ENCODE measurements around the gene TOX3. TPM values are rescaled to one million over a fixed set of nuclear protein-coding genes. Genes with fewer than 3 reads are reported as not detected.

Gene TOX3
- total RNA-seq, 1 experiment from 2014 or later = not detected

DNA sequence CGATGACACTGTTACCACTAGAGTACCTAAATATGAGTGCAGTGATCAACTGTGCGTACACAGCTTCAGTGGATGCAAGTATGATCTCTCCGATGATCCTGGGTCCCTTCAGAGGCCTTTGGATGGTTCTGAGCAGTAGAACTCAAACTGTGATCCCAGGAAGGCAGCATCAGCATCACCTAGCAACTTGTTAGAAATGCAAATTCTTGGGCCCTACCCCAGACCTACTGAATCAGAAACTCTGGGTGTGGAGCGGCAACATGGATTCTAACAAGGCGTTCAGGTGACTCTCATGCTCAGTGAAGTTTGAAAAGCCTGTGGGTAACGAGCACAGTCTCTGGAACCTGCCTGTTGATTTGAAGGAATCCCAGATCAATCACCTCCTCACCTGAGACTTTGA lies 25.4 kb downstream of the TOX3 start:
- H4K20me1 ChIP-seq (ENCODE audit: insufficient read depth, low read depth, low read length) = no peaks in the 10 kb centered on the region
- no peaks in the 10 kb centered on the region for H3K79me2 ChIP-seq (ENCODE audit: low read length)
- no peak overlapping the region for H3K27ac ChIP-seq (ENCODE audit: low read length)
- H3K36me3 ChIP-seq (ENCODE audit: insufficient read depth, low read length) = no peaks in the 10 kb centered on the region
- no peak overlapping the region for H3K4me3 ChIP-seq (ENCODE audit: low read length)
- no peaks in the 10 kb centered on the region; the same call in 1 of the 2 replicates for H3K27me3 ChIP-seq (ENCODE audit: low read length)
- H3K4me2 ChIP-seq (ENCODE audit: low read depth, low read length, poor library complexity, severe bottlenecking) = no peak overlapping the region
- H2AFZ ChIP-seq (ENCODE audit: low read length) = no peak overlapping the region
- no peak for DNase-seq
- H3K9me2 ChIP-seq (replicated peaks; ENCODE audit: insufficient read depth, low read length) = no peaks in the 10 kb centered on the region
- no peak overlapping the region for H3K9ac ChIP-seq (ENCODE audit: low read length)
- H3K4me1 ChIP-seq (ENCODE audit: low read length) = no peaks in the 10 kb centered on the region
- H3K9me3 ChIP-seq (ENCODE audit: low read length) = no peaks in the 10 kb centered on the region

GRCh38 chr16:52518884-52519283 lies 28.1 kb downstream of the TOX3 start:
- Histone ChIP-seq H3K9me3 (ENCODE audit: low read length) (no peaks in the 10 kb centered on the region), H3K9ac (ENCODE audit: low read length) (no peak overlapping the region), H3K4me3 (ENCODE audit: low read length) (no peak overlapping the region), H2AFZ (ENCODE audit: low read length) (no peak overlapping the region), H3K4me2 (ENCODE audit: low read depth, low read length, poor library complexity, severe bottlenecking) (no peak overlapping the region), H3K36me3 (ENCODE audit: insufficient read depth, low read length) (no peaks in the 10 kb centered on the region), H3K79me2 (ENCODE audit: low read length) (no peaks in the 10 kb centered on the region), H3K4me1 (ENCODE audit: low read length) (no peaks in the 10 kb centered on the region), H4K20me1 (ENCODE audit: insufficient read depth, low read depth, low read length) (no peaks in the 10 kb centered on the region), H3K9me2 (replicated peaks; ENCODE audit: insufficient read depth, low read length) (no peaks in the 10 kb centered on the region), H3K27me3 (ENCODE audit: low read length) (no peaks in the 10 kb centered on the region; the same call in 1 of the 2 replicates), H3K27ac (ENCODE audit: low read length) (no peak overlapping the region)
- no peak for DNase-seq

DNA sequence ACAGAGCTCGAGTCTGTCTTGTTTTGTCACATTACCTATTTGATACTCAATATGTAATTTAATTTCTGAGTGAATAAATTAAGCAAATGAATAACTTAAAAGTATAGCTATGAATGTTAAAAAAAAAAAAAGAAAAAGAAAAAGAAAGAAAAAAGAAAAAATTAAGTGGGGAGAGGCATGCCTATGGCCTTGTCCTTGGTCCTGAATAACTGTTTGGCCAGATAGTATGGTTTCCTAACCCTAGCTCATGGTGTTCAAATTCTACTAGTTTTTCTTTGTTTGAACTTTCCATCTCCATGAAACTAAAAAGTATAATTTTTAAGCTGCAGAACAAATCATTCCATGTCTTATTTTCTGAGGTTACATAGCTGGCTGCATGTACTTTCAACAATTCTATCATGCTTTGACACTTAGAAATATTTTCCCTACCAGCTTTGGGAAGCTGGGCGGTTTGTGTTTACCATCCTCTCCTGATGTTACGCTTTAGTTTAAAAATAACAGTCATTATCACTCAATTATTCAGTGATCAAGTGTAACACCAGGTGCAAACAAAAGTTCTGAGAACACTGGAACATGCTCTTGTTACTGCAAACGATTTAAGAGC lies 31.8 kb downstream of the TOX3 start:
- Histone ChIP-seq H3K4me3 (ENCODE audit: low read length) (no peak overlapping the region), H3K9me2 (replicated peaks; ENCODE audit: insufficient read depth, low read length) (no peaks in the 10 kb centered on the region), H3K36me3 (ENCODE audit: insufficient read depth, low read length) (no peaks in the 10 kb centered on the region), H3K79me2 (ENCODE audit: low read length) (no peaks in the 10 kb centered on the region), H3K9ac (ENCODE audit: low read length) (no peak overlapping the region), H2AFZ (ENCODE audit: low read length) (no peak overlapping the region), H3K4me1 (ENCODE audit: low read length) (no peaks in the 10 kb centered on the region), H4K20me1 (ENCODE audit: insufficient read depth, low read depth, low read length) (no peaks in the 10 kb centered on the region), H3K27me3 (ENCODE audit: low read length) (no peaks in the 10 kb centered on the region), H3K27ac (ENCODE audit: low read length) (no peak overlapping the region), H3K9me3 (ENCODE audit: low read length) (no peaks in the 10 kb centered on the region), H3K4me2 (ENCODE audit: low read depth, low read length, poor library complexity, severe bottlenecking) (no peak overlapping the region)
- no peak for DNase-seq

DNA sequence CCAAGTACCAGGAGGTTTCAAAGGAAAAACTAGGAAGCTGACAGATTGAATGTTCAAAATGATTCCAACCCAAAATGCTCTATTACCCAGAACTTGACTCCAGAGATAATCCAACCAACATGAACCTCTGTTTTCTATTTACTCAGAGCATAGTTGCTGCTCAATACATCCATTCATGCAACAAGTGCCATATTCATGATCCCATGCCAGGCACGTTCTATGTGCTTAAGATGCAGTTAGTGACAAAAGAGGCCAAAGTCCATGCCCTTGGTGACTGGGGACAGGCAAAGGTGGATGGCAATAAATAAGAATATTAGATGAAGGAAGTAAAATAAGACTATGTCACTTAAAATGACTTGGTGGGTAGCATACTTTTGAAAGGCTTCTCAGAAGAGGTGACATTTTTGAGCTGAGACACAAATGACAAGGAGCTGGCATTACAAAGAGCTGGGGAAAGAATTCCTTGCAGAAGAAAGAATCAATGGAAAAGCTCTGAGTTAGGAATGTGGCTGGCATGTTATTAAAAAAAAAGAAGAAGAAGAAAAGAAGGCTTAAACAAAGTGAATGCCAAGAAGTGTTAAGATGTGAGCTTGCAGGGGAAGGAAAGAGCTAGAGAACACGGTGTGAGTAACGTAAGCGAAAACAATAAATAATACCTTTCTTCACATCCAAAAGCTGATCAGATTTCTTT lies 34.5 kb downstream of the TOX3 start:
- Histone ChIP-seq H3K79me2 (ENCODE audit: low read length) (no peaks in the 10 kb centered on the region), H3K9ac (ENCODE audit: low read length) (no peak overlapping the region), H3K9me2 (replicated peaks; ENCODE audit: insufficient read depth, low read length) (no peaks in the 10 kb centered on the region), H3K36me3 (ENCODE audit: insufficient read depth, low read length) (no peaks in the 10 kb centered on the region), H3K27ac (ENCODE audit: low read length) (no peak overlapping the region), H2AFZ (ENCODE audit: low read length) (no peak overlapping the region), H4K20me1 (ENCODE audit: insufficient read depth, low read depth, low read length) (no peaks in the 10 kb centered on the region), H3K27me3 (ENCODE audit: low read length) (no peaks in the 10 kb centered on the region), H3K4me2 (ENCODE audit: low read depth, low read length, poor library complexity, severe bottlenecking) (no peak overlapping the region), H3K4me3 (ENCODE audit: low read length) (no peak overlapping the region), H3K9me3 (ENCODE audit: low read length) (no peaks in the 10 kb centered on the region), H3K4me1 (ENCODE audit: low read length) (no peaks in the 10 kb centered on the region)
- DNase-seq = no peak

DNA sequence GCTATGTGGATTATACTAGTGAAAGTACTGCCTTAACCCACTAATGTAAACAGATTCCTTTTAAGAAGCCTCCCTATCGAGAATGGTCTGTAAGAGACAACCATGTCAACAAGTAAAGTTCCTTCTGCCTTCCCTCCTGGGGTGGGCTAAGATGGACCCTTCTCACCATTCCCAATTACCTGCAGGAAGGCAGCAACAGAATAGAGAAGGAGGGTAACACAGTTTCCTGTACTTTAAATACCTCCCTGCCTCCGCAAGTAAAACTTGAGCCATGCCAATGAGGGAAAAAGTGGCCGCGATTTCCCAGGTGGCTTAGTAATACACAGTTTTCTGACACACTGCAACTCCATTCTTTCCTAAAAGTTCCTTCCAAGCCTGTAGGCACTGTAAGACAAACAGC lies 45.2 kb downstream of the TOX3 start:
- DNase-seq = no peak
- Histone ChIP-seq H3K79me2 (ENCODE audit: low read length) (no peaks in the 10 kb centered on the region), H3K9me2 (replicated peaks; ENCODE audit: insufficient read depth, low read length) (0 out of 2 replicates have a peak, but pooled peaks cover 3% of the 10 kb centered on the region), H3K27ac (ENCODE audit: low read length) (no peak overlapping the region), H2AFZ (ENCODE audit: low read length) (no peak overlapping the region), H4K20me1 (ENCODE audit: insufficient read depth, low read depth, low read length) (no peaks in the 10 kb centered on the region), H3K9ac (ENCODE audit: low read length) (no peak overlapping the region), H3K9me3 (ENCODE audit: low read length) (no peaks in the 10 kb centered on the region), H3K36me3 (ENCODE audit: insufficient read depth, low read length) (no peaks in the 10 kb centered on the region), H3K4me3 (ENCODE audit: low read length) (no peak overlapping the region), H3K4me2 (ENCODE audit: low read depth, low read length, poor library complexity, severe bottlenecking) (no peak overlapping the region), H3K27me3 (ENCODE audit: low read length) (no peaks in the 10 kb centered on the region), H3K4me1 (ENCODE audit: low read length) (no peaks in the 10 kb centered on the region)

DNA sequence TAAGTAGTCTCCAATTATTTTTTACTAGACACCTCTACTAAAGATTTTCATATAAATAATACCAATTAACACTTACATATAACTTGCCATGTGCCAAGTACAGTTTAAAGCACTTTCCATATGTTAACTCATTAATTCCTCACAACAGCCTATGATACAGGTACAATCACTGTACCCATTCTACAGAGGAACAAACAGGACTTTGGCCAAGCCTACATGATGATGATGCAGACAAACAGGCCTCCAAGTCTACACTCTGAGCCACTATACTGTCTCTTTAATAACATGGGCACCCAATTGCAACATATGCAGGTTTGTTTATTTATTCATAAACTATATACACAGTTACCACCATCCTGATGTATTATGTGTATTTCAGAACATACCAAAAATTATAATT lies 46.0 kb downstream of the TOX3 start:
- Histone ChIP-seq H2AFZ (ENCODE audit: low read length) (no peak overlapping the region), H3K4me1 (ENCODE audit: low read length) (no peaks in the 10 kb centered on the region), H3K36me3 (ENCODE audit: insufficient read depth, low read length) (no peaks in the 10 kb centered on the region), H3K4me3 (ENCODE audit: low read length) (no peak overlapping the region), H3K9me2 (replicated peaks; ENCODE audit: insufficient read depth, low read length) (0 out of 2 replicates have a peak, but pooled peaks cover under 1% of the 10 kb centered on the region), H4K20me1 (ENCODE audit: insufficient read depth, low read depth, low read length) (no peaks in the 10 kb centered on the region), H3K27ac (ENCODE audit: low read length) (no peak overlapping the region), H3K9me3 (ENCODE audit: low read length) (no peaks in the 10 kb centered on the region), H3K27me3 (ENCODE audit: low read length) (no peaks in the 10 kb centered on the region), H3K79me2 (ENCODE audit: low read length) (no peaks in the 10 kb centered on the region), H3K9ac (ENCODE audit: low read length) (no peak overlapping the region), H3K4me2 (ENCODE audit: low read depth, low read length, poor library complexity, severe bottlenecking) (no peak overlapping the region)
- no peak for DNase-seq

GRCh38 chr16:52499060-52499440 lies 47.9 kb downstream of the TOX3 start:
- no peak overlapping the region for H3K4me2 ChIP-seq (ENCODE audit: low read depth, low read length, poor library complexity, severe bottlenecking)
- DNase-seq = no peak
- no peaks in the 10 kb centered on the region for H3K27me3 ChIP-seq (ENCODE audit: low read length)
- no peaks in the 10 kb centered on the region for H3K9me3 ChIP-seq (ENCODE audit: low read length)
- no peak overlapping the region for H3K9ac ChIP-seq (ENCODE audit: low read length)
- no peaks in the 10 kb centered on the region for H3K36me3 ChIP-seq (ENCODE audit: insufficient read depth, low read length)
- H3K4me1 ChIP-seq (ENCODE audit: low read length) = no peaks in the 10 kb centered on the region
- H3K9me2 ChIP-seq (replicated peaks; ENCODE audit: insufficient read depth, low read length) = no peaks in the 10 kb centered on the region
- H4K20me1 ChIP-seq (ENCODE audit: insufficient read depth, low read depth, low read length) = no peaks in the 10 kb centered on the region
- no peak overlapping the region for H3K27ac ChIP-seq (ENCODE audit: low read length)
- no peak overlapping the region for H2AFZ ChIP-seq (ENCODE audit: low read length)
- H3K4me3 ChIP-seq (ENCODE audit: low read length) = no peak overlapping the region
- H3K79me2 ChIP-seq (ENCODE audit: low read length) = no peaks in the 10 kb centered on the region

GRCh38 chr16:52498328-52499059 lies 48.4 kb downstream of the TOX3 start:
- Histone ChIP-seq H3K4me1 (ENCODE audit: low read length) (no peaks in the 10 kb centered on the region), H3K36me3 (ENCODE audit: insufficient read depth, low read length) (no peaks in the 10 kb centered on the region), H3K4me3 (ENCODE audit: low read length) (no peak overlapping the region), H3K27ac (ENCODE audit: low read length) (no peak overlapping the region), H4K20me1 (ENCODE audit: insufficient read depth, low read depth, low read length) (no peaks in the 10 kb centered on the region), H2AFZ (ENCODE audit: low read length) (no peak overlapping the region), H3K9ac (ENCODE audit: low read length) (no peak overlapping the region), H3K79me2 (ENCODE audit: low read length) (no peaks in the 10 kb centered on the region), H3K9me2 (replicated peaks; ENCODE audit: insufficient read depth, low read length) (no peaks in the 10 kb centered on the region), H3K9me3 (ENCODE audit: low read length) (no peaks in the 10 kb centered on the region), H3K4me2 (ENCODE audit: low read depth, low read length, poor library complexity, severe bottlenecking) (no peak overlapping the region), H3K27me3 (ENCODE audit: low read length) (no peaks in the 10 kb centered on the region)
- no peak for DNase-seq

Data from Karpas-422 (cell line).